ENCODE data around the gene TRIP12. TPM values are rescaled to one million over a fixed set of nuclear protein-coding genes. Genes with fewer than 3 reads are reported as not detected.
"Not testable (repeated sequence)": the region's sequence is repeated elsewhere in the genome, so short reads cannot be mapped to it uniquely, and the experiment has no call there.

Gene TRIP12
- total RNA-seq, 1 donor from 2014 or later, result 79.9 TPM

DNA sequence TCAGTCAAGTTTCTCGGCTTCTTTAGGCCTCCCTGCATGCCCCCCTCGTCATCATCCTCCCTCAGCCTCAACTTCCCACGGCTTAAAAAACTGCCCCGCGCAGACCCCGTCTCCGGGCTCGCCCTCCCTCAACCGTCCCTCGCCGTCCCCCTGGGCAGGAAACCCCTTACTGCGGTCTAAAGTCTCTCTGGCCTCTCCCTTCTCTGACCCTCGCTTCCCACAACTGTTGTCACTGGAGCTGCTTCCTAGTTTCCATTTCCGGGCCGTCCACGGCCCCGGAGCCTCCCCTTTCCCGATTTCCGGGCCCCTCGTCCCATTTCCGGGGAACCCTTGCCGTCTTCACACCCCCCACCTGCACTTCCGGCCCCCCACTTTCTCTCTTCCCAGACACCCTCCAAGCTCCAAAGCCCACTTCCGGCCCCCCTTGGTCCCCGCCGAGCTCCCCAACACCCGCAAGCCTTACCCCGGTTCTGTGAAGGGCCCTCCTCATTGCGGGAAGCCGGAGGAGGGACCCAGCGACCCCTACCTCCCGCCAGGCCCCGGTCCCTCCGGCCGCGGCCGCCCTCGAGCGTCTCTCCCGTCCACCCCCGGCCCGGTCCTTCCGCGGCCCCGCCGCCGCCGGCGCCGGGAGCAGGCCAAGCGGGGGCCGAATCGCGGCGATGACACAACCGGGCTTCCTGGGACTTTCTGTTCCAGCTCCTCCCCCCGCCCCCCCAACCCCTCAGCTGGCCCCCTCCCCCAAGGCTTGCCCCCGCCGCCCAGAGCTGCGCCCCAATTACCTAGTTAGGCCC is 513 bp downstream of the TRIP12 start:
- DNase-seq (ENCODE audit: low spot score) (peak; percentile 74), ATAC-seq (peak; percentile 36)

- DNase-seq (ENCODE audit: low spot score) (no peak), ATAC-seq (no peak)
Measured at GRCh38 chr2:229920011-229920641, 1.7 kb downstream of the TRIP12 start.

- ATAC-seq, result no peak
- DNase-seq (ENCODE audit: low spot score), result no peak
Measured at GRCh38 chr2:229917793-229918192, 4.0 kb downstream of the TRIP12 start.

GRCh38 chr2:229914171-229914570 is 7.6 kb downstream of the TRIP12 start:
- no peak for DNase-seq (ENCODE audit: low spot score)

GRCh38 chr2:229910832-229911412 is 10.9 kb downstream of the TRIP12 start:
- DNase-seq (ENCODE audit: low spot score), result peak; percentile 56
- ATAC-seq, result peak; percentile 95

More at GRCh38 chr2:229914171-229914570, 7.6 kb downstream of the TRIP12 start:
- no peak for ATAC-seq

DNA sequence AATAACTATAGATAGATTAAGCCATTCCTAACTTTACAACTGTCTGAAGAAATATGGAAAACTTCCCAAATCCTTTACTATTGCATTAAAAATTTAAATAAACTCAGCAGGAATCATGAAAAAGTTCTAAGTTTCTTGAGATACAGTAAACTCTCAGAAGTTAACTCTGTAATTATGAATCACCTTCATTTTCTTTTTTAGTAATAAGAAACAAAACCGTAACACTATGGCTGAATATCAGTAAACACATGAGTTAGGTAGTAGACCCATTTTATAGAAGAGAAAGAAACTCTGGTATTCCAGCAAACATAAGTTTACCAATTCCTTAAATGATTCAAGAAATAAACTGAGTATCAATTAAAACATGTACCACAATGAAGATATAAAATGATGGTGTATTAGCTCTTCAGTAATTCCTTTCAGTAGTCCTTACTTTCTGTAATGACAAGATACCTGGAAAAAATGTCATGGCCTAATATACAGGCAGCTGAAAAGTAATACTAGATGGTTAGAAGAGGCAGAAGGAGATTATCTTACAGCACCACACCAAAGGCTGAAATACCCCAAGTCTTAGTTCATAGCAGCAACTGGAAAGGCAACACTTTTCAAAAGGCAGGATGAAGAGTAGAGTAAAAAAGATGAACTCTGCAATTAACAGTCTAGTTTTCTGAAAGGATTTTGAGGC is 11.5 kb downstream of the TRIP12 start:
- DNase-seq (ENCODE audit: low spot score) (no peak), ATAC-seq (peak; percentile 7)

DNA sequence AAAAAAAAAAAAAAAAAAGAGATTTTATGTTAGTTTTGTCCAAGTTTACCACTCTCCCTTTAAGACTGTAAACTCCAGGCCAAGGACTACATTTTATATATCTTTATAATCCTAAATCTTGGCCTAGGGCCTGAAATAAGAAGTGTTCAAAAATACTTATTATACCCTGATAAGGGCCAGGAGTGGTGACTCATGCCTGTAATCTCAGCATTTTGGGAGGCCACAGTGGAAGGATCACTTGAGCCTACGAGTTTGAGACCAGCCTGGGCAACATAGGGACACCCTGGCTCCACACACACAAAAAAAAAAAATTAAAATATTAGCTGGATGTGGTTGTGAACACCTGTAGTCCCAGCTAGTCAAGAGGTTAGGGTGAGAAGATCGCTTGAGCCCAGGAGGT is 12.7 kb downstream of the TRIP12 start:
- ATAC-seq (no peak), DNase-seq (ENCODE audit: low spot score) (no peak)

DNA sequence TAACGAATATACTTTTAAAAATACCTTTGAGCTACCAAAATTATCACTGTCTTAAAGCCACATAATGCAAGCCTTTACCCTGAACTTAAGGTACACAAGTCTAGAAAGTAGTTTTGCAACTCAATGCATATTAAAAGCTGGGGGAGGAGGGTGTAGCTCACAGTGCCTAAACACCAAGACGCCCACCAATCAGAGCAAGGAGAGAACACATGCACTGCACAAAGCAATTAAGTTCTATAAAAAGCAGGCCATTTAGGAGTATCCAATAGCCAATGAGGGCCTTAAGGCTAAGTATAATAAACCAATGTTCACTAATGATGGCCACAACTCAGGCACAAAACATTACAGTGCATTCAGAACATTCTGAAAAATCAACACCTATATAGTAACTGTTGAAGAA is 16.2 kb downstream of the TRIP12 start:
- ATAC-seq (no peak), DNase-seq (ENCODE audit: low spot score) (no peak)

DNA sequence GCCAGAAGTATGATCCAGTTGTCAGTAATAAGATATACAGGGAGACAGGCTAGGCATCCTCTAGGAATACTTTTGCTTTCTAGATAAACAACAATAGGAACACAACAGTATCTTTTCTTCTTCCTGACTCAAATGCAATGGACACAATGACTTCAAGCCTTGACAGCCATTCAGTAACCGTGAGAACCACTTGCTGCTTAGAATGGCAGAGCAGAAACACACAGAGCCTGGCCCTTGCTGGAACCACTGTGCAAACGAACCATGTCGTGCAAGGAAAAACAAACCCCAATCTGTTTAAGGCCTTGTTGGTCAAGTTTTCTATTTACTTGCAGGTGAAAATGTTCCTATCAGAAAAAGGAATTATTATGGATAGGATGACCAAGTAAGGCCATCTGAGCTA is 18.8 kb downstream of the TRIP12 start:
- no peak for ATAC-seq

DNA sequence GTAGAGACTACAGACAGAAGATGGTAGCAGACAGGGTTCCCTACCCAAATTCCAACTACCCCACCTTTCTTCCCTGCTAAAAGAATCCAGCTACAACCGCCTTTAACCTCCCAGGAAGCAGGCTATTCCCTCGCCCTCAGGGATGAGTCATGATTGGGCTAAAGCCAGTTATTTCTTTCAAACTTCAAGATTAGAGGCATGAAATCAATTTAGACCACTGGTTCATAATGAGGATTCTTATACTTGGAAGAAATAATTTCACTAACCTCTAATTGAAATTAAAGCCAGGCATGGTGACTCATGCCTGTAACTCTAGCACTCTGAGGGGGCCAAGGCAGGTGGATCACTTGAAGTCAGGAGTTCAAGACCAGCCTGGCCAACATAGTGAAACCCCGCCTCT is 20.0 kb downstream of the TRIP12 start:
- ATAC-seq (peak; percentile 57), DNase-seq (ENCODE audit: low spot score) (no peak)

More for the DNA sequence above, 18.8 kb downstream of the TRIP12 start:
- no peak for DNase-seq (ENCODE audit: low spot score)

GRCh38 chr2:229900514-229900913 is 21.3 kb downstream of the TRIP12 start:
- ATAC-seq, result peak; percentile 33
- not testable (repeated sequence) for DNase-seq (ENCODE audit: low spot score)

DNA sequence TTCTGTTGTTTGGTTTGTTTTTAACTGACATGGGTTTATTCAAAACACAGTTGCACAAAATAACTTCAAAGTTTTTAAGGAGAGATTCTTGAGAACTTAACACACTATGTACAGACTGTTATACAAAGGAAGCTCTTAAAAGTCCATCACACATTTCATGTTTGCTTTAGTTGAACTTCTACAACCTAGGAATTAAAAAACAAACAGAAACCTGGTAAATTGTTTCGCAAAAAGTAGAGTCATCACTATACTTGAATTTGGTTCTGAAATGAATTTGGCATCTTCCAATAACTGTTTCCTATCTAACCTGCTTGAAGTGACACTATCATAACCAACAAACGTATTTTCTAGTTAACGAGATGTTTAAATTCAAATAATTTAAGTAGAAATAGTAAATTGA is 21.8 kb downstream of the TRIP12 start:
- ATAC-seq, result peak; percentile 73
- no peak for DNase-seq (ENCODE audit: low spot score)

GRCh38 chr2:229899604-229900003 is 22.2 kb downstream of the TRIP12 start:
- DNase-seq (ENCODE audit: low spot score), result no peak
- ATAC-seq, result no peak

DNA sequence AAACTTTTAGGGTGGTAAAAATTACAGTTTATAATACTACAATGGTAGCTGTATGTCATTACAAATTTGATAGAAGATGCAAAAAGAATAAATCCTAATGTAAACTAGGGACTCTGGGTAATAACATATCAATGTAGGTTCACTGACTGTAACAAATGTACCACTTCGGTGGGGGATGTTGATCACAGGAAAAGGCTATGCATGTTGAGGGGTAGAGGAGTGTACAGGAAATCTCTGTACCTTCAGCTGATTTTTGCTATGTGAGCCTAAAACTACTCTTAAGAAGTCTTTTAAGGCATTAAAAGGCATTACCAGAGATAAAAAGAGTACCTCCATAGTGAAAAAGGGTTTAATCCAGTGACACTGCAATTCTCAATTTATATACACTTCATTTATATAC is 25.0 kb downstream of the TRIP12 start:
- ATAC-seq, result no peak

DNA sequence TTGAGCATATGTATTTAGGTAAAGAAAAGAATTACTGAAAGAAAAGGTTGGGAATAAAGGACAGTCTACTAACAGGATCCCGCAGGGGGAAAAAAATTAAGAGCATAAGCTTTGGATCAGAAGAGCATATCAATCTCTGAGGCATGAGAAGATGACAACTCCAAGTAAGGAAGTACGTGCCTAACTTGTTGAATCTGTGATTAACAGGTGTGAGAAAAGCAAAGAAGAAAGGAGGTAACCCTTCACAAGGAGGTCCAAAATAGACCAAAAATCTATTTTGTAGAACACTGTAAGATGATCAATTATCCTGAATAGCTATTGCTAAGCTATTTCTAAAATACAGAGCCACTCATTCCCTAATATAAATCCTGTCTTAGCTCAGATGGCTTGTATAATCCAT is 32.8 kb downstream of the TRIP12 start:
- DNase-seq (ENCODE audit: low spot score) (no peak), ATAC-seq (no peak)

More for the DNA sequence above, 25.0 kb downstream of the TRIP12 start:
- no peak for DNase-seq (ENCODE audit: low spot score)

DNA sequence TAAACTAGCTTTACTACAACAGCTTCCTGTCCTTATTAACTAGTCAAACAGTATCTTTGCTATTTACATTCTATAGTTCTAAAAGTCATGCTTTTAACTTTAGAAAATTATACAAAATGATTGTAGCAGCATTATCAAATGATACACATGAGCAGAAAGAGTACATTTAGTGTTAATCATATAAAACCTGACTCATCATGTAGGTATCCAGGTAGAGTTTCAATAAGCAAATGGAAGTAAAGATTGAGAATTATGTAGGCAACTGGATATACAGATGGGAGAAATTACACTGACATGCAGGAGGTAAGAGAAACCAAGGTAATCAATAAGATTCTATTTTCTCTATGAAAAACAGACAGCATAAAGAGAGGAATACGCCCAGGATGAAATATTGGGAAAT is 33.8 kb downstream of the TRIP12 start:
- DNase-seq (ENCODE audit: low spot score) (no peak), ATAC-seq (no peak)

- ATAC-seq, result no peak
Measured at GRCh38 chr2:229887441-229887840, 34.4 kb downstream of the TRIP12 start.

GRCh38 chr2:229884775-229885699 is 36.8 kb downstream of the TRIP12 start:
- ATAC-seq (peak; percentile 45), DNase-seq (ENCODE audit: low spot score) (no peak)

More at GRCh38 chr2:229887441-229887840, 34.4 kb downstream of the TRIP12 start:
- DNase-seq (ENCODE audit: low spot score), result no peak

DNA sequence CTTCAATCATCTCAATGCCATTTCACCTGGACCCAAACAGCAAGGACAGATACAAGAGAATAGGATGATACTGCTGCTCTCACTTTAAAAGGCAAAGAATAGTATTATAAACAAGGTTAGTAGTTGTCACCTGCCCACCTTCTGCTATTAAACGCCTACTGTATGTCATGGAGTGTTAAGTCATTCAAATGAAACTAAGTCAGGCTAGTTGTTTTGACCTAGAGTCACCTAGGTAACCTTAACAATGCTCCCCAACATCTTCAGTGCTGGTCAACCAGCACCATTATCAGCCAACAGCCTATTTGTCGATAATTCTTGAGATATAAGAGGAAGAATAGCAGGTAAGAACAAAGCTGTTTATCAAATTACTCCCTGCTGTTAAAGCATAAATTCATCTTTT is 39.2 kb downstream of the TRIP12 start:
- ATAC-seq, result no peak
- DNase-seq (ENCODE audit: low spot score), result no peak

- peak; percentile 50 for ATAC-seq
Measured at GRCh38 chr2:229880892-229881586, 40.8 kb downstream of the TRIP12 start.

More at GRCh38 chr2:229880892-229881586, 40.8 kb downstream of the TRIP12 start:
- no peak for DNase-seq (ENCODE audit: low spot score)
